ENCODE results near the gene MALT1. TPM values are rescaled to one million over a fixed set of nuclear protein-coding genes. Genes with fewer than 3 reads are reported as not detected.

The MALT1 gene
- total and polyA plus RNA-seq, 2 donors (not counting 1 experiment from before 2014, with no cell fraction given): 42.4 to 81.2 TPM

- no peak overlapping the region for H3K4me3 Mint-ChIP-seq
- H3K4me3 ChIP-seq (ENCODE audit: control extremely low read depth in 1 of 5, extremely low read depth in 1 of 5, insufficient read depth in 1 of 5, low read depth in 2 of 5, low read length in 4 of 5): no peak overlapping the region
- H3K36me3 ChIP-seq (replicated peaks in 1 of 2; ENCODE audit: control extremely low read depth in 1 of 2, control insufficient read depth in 1 of 2, extremely low read depth in 1 of 2, insufficient read depth in 2 of 2, low read length in 1 of 2): no peaks in the 10 kb centered on the region
- ChIA-PET CTCF (interaction anchor here (1.0 to 9.2 kb wide), 7 partner anchors 14 to 317 kb away, joined by 3 to 337 read pairs (median 5); no protein-coding TSS in a partner anchor), POLR2A (no interaction called here)
- 70% methylated on average over 1 of the region's 3 CpGs for WGBS (ENCODE audit: insufficient coverage)
- no peaks in the 10 kb centered on the region for H4K20me1 ChIP-seq (ENCODE audit: control insufficient read depth, insufficient read depth, low read length, poor library complexity, severe bottlenecking)
- H3K4me2 ChIP-seq (replicated peaks; ENCODE audit: low read depth, low read length, poor library complexity, severe bottlenecking): no peak overlapping the region
- H3K4me1 Mint-ChIP-seq: peaks cover 30% of the 10 kb centered on the region
- H3K27ac ChIP-seq (ENCODE audit: low read length in 2 of 2): no peak overlapping the region
- no peak overlapping the region for H2AFZ ChIP-seq (ENCODE audit: insufficient read depth, low read depth, low read length, poor library complexity, severe bottlenecking)
- H3K79me2 ChIP-seq (ENCODE audit: control insufficient read depth, insufficient read depth, low read length): no peaks in the 10 kb centered on the region
- H3K4me1 ChIP-seq (ENCODE audit: control insufficient read depth in 2 of 2, insufficient read depth in 2 of 2, low read length in 2 of 2): peaks cover 15 to 33% of the 10 kb centered on the region in 2 donors
- H3K27me3 ChIP-seq (replicated peaks in 1 of 4; ENCODE audit: control extremely low read depth in 1 of 4, control insufficient read depth in 3 of 4, insufficient read depth in 4 of 4, low read length in 3 of 4): peaks cover 0 to 35% (median 3%) of the 10 kb centered on the region in 4 experiments
- TF ChIP-seq EZH2 (IDR thresholded peaks at IDR 0.05; ENCODE audit: borderline replicate concordance, insufficient read depth, low read depth, low read length, poor library complexity, severe bottlenecking): no peak
- TF ChIP-seq CTCF (IDR thresholded peaks at IDR 0.05): no peak
- intact Hi-C loops (cut with micrococcal nuclease): no loop called here
- peaks cover 25% of the 10 kb centered on the region for H3K27me3 Mint-ChIP-seq
- DNase-seq (no peak), ATAC-seq (ENCODE audit: low read depth) (no peak)
- H3K9ac ChIP-seq (ENCODE audit: low read length): no peak overlapping the region
- H3K9me3 ChIP-seq (ENCODE audit: control extremely low read depth in 1 of 3, control insufficient read depth in 2 of 3, insufficient read depth in 1 of 3, low read length in 2 of 3): no peaks in the 10 kb centered on the region
- no peak overlapping the region for H3K27ac Mint-ChIP-seq
- no peaks in the 10 kb centered on the region for H3K9me3 Mint-ChIP-seq (ENCODE audit: insufficient read depth)
Measured at GRCh38 chr18:58766164-58766563, 94.9 kb downstream of the MALT1 start.

GRCh38 chr18:58766946-58767345 is 95.7 kb downstream of the MALT1 start:
- no peaks in the 10 kb centered on the region for H3K9me3 ChIP-seq (ENCODE audit: control extremely low read depth in 1 of 3, control insufficient read depth in 2 of 3, insufficient read depth in 1 of 3, low read length in 2 of 3)
- H3K4me3 Mint-ChIP-seq: no peak overlapping the region
- H3K9me3 Mint-ChIP-seq (ENCODE audit: insufficient read depth): no peaks in the 10 kb centered on the region
- peaks cover 22% of the 10 kb centered on the region for H3K4me1 Mint-ChIP-seq
- H3K27ac Mint-ChIP-seq: no peak overlapping the region
- no peak for DNase-seq
- intact Hi-C loops (cut with micrococcal nuclease): no loop called here
- ChIA-PET POLR2A (no interaction called here), CTCF (interaction anchor here (1.0 to 9.2 kb wide), 7 partner anchors 15 to 317 kb away, joined by 3 to 337 read pairs (median 5); no protein-coding TSS in a partner anchor)
- H4K20me1 ChIP-seq (ENCODE audit: control insufficient read depth, insufficient read depth, low read length, poor library complexity, severe bottlenecking): no peaks in the 10 kb centered on the region
- H3K4me1 ChIP-seq (ENCODE audit: control insufficient read depth in 2 of 2, insufficient read depth in 2 of 2, low read length in 2 of 2): peaks cover 7 to 25% of the 10 kb centered on the region in 2 donors
- no peaks in the 10 kb centered on the region for H3K36me3 ChIP-seq (replicated peaks in 1 of 2; ENCODE audit: control extremely low read depth in 1 of 2, control insufficient read depth in 1 of 2, extremely low read depth in 1 of 2, insufficient read depth in 2 of 2, low read length in 1 of 2)
- H3K27me3 Mint-ChIP-seq: peaks cover 25% of the 10 kb centered on the region
- no peak overlapping the region for H2AFZ ChIP-seq (ENCODE audit: insufficient read depth, low read depth, low read length, poor library complexity, severe bottlenecking)
- no peak for ATAC-seq (ENCODE audit: low read depth)
- no peak overlapping the region for H3K4me2 ChIP-seq (replicated peaks; ENCODE audit: low read depth, low read length, poor library complexity, severe bottlenecking)
- H3K27ac ChIP-seq (ENCODE audit: low read length in 2 of 2): no peak overlapping the region
- no peaks in the 10 kb centered on the region for H3K79me2 ChIP-seq (ENCODE audit: control insufficient read depth, insufficient read depth, low read length)
- no peak overlapping the region for H3K9ac ChIP-seq (ENCODE audit: low read length)
- 75% methylated on average over 7 of the region's 7 CpGs for whole genome bisulfite sequencing (ENCODE audit: insufficient coverage)
- H3K4me3 ChIP-seq (ENCODE audit: control extremely low read depth in 1 of 5, extremely low read depth in 1 of 5, insufficient read depth in 1 of 5, low read depth in 2 of 5, low read length in 4 of 5): no peak overlapping the region
- TF ChIP-seq EZH2 (IDR thresholded peaks at IDR 0.05; ENCODE audit: borderline replicate concordance, insufficient read depth, low read depth, low read length, poor library complexity, severe bottlenecking): no peak
- TF ChIP-seq CTCF (IDR thresholded peaks at IDR 0.05): no peak
- H3K27me3 ChIP-seq (replicated peaks in 1 of 4; ENCODE audit: control extremely low read depth in 1 of 4, control insufficient read depth in 3 of 4, insufficient read depth in 4 of 4, low read length in 3 of 4): peaks cover 0 to 35% (median 3%) of the 10 kb centered on the region in 4 experiments

Data from B cell (primary cell).